ENCODE results near the gene ENPP1. TPM values are rescaled to one million over a fixed set of nuclear protein-coding genes. Genes with fewer than 3 reads are reported as not detected.

The ENPP1 gene
- total RNA-seq, 1 experiment from 2014 or later = 29.7 TPM

DNA sequence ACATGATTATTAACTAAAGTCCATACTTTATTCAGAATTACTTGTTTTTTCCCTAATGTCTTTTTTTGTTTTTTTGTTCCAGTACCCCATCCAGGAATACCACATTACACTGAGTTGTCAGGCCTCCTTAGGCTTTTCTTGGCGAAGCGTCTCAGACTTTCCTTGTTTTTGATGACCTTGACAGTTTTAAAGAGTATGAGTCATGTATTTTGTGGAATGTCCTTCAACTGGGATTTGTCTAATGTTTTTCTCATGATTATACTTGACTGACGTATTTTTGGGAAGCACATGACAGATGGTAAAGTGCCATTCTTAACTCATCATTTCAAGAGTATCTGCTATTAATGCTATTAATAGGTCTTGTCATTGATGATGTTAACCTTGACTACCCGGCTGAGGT, 23.6 kb downstream of the ENPP1 start:
- Mint-ChIP-seq H3K27ac (no peak overlapping the region), H3K4me3 (no peak overlapping the region), H3K36me3 (peaks cover 13% of the 10 kb centered on the region; the same call in 1 of the 2 replicates), H3K27me3 (ENCODE audit: low read depth) (no peaks in the 10 kb centered on the region), H3K9me3 (0 out of 2 replicates have a peak, but pooled peaks cover 4% of the 10 kb centered on the region), H3K4me1 (peaks cover 6% of the 10 kb centered on the region)
- POLR2A ChIA-PET = no interaction called here
- CTCF ChIA-PET = no interaction called here
- DNase-seq (ENCODE audit: low spot score) = no peak
- ATAC-seq = no peak
- TF ChIP-seq, protein P1, sequence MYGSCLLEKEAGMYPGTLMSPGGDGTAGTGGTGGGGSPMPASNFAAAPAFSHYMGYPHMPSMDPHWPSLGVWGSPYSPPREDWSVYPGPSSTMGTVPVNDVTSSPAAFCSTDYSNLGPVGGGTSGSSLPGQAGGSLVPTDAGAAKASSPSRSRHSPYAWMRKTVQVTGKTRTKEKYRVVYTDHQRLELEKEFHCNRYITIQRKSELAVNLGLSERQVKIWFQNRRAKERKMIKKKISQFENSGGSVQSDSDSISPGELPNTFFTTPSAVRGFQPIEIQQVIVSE (CRISPR knock-in tag; IDR thresholded peaks at IDR 0.05; ENCODE audit: borderline replicate concordance) = no peak
- TF ChIP-seq, protein P2, sequence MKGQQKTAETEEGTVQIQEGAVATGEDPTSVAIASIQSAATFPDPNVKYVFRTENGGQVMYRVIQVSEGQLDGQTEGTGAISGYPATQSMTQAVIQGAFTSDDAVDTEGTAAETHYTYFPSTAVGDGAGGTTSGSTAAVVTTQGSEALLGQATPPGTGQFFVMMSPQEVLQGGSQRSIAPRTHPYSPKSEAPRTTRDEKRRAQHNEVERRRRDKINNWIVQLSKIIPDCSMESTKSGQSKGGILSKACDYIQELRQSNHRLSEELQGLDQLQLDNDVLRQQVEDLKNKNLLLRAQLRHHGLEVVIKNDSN (CRISPR knock-in tag; IDR thresholded peaks at IDR 0.05) = no peak
- TF ChIP-seq ZNF121 (CRISPR knock-in tag; IDR thresholded peaks at IDR 0.05) (no peak), ZNF671 (CRISPR knock-in tag; IDR thresholded peaks at IDR 0.05) (no peak), RELA (CRISPR knock-in tag; IDR thresholded peaks at IDR 0.05; ENCODE audit: borderline replicate concordance) (no peak), EMX1 (CRISPR knock-in tag; IDR thresholded peaks at IDR 0.05) (no peak), CREB1 (CRISPR knock-in tag; IDR thresholded peaks at IDR 0.05) (no peak), JUN (CRISPR knock-in tag; IDR thresholded peaks at IDR 0.05) (no peak), ZNF396 (CRISPR knock-in tag; IDR thresholded peaks at IDR 0.05; ENCODE audit: borderline replicate concordance) (no peak), NFE2L1 (CRISPR knock-in tag; IDR thresholded peaks at IDR 0.05) (no peak), SMAD4 (CRISPR knock-in tag; IDR thresholded peaks at IDR 0.05) (no peak)
- TF ChIP-seq, protein P3, sequence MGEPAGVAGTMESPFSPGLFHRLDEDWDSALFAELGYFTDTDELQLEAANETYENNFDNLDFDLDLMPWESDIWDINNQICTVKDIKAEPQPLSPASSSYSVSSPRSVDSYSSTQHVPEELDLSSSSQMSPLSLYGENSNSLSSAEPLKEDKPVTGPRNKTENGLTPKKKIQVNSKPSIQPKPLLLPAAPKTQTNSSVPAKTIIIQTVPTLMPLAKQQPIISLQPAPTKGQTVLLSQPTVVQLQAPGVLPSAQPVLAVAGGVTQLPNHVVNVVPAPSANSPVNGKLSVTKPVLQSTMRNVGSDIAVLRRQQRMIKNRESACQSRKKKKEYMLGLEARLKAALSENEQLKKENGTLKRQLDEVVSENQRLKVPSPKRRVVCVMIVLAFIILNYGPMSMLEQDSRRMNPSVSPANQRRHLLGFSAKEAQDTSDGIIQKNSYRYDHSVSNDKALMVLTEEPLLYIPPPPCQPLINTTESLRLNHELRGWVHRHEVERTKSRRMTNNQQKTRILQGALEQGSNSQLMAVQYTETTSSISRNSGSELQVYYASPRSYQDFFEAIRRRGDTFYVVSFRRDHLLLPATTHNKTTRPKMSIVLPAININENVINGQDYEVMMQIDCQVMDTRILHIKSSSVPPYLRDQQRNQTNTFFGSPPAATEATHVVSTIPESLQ (CRISPR knock-in tag; IDR thresholded peaks at IDR 0.05) = no peak
- TF ChIP-seq, protein P4, sequence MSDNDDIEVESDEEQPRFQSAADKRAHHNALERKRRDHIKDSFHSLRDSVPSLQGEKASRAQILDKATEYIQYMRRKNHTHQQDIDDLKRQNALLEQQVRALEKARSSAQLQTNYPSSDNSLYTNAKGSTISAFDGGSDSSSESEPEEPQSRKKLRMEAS (CRISPR knock-in tag; IDR thresholded peaks at IDR 0.05) = no peak
- TF ChIP-seq, protein P5, sequence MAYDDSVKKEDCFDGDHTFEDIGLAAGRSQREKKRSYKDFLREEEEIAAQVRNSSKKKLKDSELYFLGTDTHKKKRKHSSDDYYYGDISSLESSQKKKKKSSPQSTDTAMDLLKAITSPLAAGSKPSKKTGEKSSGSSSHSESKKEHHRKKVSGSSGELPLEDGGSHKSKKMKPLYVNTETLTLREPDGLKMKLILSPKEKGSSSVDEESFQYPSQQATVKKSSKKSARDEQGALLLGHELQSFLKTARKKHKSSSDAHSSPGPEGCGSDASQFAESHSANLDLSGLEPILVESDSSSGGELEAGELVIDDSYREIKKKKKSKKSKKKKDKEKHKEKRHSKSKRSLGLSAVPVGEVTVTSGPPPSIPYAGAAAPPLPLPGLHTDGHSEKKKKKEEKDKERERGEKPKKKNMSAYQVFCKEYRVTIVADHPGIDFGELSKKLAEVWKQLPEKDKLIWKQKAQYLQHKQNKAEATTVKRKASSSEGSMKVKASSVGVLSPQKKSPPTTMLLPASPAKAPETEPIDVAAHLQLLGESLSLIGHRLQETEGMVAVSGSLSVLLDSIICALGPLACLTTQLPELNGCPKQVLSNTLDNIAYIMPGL (CRISPR knock-in tag; IDR thresholded peaks at IDR 0.05) = no peak
- TF ChIP-seq, protein P6, sequence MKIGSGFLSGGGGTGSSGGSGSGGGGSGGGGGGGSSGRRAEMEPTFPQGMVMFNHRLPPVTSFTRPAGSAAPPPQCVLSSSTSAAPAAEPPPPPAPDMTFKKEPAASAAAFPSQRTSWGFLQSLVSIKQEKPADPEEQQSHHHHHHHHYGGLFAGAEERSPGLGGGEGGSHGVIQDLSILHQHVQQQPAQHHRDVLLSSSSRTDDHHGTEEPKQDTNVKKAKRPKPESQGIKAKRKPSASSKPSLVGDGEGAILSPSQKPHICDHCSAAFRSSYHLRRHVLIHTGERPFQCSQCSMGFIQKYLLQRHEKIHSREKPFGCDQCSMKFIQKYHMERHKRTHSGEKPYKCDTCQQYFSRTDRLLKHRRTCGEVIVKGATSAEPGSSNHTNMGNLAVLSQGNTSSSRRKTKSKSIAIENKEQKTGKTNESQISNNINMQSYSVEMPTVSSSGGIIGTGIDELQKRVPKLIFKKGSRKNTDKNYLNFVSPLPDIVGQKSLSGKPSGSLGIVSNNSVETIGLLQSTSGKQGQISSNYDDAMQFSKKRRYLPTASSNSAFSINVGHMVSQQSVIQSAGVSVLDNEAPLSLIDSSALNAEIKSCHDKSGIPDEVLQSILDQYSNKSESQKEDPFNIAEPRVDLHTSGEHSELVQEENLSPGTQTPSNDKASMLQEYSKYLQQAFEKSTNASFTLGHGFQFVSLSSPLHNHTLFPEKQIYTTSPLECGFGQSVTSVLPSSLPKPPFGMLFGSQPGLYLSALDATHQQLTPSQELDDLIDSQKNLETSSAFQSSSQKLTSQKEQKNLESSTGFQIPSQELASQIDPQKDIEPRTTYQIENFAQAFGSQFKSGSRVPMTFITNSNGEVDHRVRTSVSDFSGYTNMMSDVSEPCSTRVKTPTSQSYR (CRISPR knock-in tag; IDR thresholded peaks at IDR 0.05) = no peak

DNA sequence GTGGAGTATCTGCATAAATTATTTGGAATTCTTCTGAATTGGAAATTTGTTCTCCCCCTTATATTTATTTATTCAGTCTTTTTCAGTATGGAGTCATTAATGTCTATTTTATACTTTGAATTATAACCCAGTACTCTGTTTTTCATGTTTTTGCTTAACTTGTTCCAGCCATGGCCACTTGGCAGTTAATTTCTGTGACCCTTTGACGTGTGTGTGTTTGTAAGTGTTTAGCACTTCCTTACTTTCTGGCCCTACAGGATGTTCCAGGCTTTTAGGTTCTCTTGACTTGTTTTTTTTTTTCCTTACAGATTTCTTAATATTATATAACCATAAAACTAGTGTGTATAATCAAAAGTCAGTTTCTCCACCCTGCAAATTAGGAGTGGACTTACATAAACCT, 24.1 kb downstream of the ENPP1 start:
- no peak for ATAC-seq
- CTCF ChIA-PET = no interaction called here
- H3K4me1 Mint-ChIP-seq = peaks cover 6% of the 10 kb centered on the region
- H3K27me3 Mint-ChIP-seq (ENCODE audit: low read depth) = no peaks in the 10 kb centered on the region
- H3K4me3 Mint-ChIP-seq = no peak overlapping the region
- peaks cover 12% of the 10 kb centered on the region; the same call in 1 of the 2 replicates for H3K36me3 Mint-ChIP-seq
- POLR2A ChIA-PET = no interaction called here
- DNase-seq (ENCODE audit: low spot score) = no peak
- no peak overlapping the region for H3K27ac Mint-ChIP-seq
- H3K9me3 Mint-ChIP-seq = 0 out of 2 replicates have a peak, but pooled peaks cover 4% of the 10 kb centered on the region
- TF ChIP-seq, protein P7, sequence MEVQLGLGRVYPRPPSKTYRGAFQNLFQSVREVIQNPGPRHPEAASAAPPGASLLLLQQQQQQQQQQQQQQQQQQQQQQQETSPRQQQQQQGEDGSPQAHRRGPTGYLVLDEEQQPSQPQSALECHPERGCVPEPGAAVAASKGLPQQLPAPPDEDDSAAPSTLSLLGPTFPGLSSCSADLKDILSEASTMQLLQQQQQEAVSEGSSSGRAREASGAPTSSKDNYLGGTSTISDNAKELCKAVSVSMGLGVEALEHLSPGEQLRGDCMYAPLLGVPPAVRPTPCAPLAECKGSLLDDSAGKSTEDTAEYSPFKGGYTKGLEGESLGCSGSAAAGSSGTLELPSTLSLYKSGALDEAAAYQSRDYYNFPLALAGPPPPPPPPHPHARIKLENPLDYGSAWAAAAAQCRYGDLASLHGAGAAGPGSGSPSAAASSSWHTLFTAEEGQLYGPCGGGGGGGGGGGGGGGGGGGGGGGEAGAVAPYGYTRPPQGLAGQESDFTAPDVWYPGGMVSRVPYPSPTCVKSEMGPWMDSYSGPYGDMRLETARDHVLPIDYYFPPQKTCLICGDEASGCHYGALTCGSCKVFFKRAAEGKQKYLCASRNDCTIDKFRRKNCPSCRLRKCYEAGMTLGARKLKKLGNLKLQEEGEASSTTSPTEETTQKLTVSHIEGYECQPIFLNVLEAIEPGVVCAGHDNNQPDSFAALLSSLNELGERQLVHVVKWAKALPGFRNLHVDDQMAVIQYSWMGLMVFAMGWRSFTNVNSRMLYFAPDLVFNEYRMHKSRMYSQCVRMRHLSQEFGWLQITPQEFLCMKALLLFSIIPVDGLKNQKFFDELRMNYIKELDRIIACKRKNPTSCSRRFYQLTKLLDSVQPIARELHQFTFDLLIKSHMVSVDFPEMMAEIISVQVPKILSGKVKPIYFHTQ (CRISPR knock-in tag; IDR thresholded peaks at IDR 0.05) = no peak
- no peak for TF ChIP-seq ETV6 (CRISPR knock-in tag; IDR thresholded peaks at IDR 0.05)
- no peak for TF ChIP-seq SOX15 (CRISPR knock-in tag; IDR thresholded peaks at IDR 0.05)
- TF ChIP-seq, protein P8, sequence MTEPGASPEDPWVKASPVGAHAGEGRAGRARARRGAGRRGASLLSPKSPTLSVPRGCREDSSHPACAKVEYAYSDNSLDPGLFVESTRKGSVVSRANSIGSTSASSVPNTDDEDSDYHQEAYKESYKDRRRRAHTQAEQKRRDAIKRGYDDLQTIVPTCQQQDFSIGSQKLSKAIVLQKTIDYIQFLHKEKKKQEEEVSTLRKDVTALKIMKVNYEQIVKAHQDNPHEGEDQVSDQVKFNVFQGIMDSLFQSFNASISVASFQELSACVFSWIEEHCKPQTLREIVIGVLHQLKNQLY (CRISPR knock-in tag; IDR thresholded peaks at IDR 0.05) = no peak
- TF ChIP-seq, protein P9, sequence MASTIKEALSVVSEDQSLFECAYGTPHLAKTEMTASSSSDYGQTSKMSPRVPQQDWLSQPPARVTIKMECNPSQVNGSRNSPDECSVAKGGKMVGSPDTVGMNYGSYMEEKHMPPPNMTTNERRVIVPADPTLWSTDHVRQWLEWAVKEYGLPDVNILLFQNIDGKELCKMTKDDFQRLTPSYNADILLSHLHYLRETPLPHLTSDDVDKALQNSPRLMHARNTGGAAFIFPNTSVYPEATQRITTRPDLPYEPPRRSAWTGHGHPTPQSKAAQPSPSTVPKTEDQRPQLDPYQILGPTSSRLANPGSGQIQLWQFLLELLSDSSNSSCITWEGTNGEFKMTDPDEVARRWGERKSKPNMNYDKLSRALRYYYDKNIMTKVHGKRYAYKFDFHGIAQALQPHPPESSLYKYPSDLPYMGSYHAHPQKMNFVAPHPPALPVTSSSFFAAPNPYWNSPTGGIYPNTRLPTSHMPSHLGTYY (CRISPR knock-in tag; IDR thresholded peaks at IDR 0.05) = no peak

Data from WTC11 (cell line).